GM21528 (cell line): ENCODE data around the gene WWC2.

Experiments
- ATAC-seq: cut with Tn5 transposase; IDR thresholded peaks from one replicate; pipeline ENCODE4 v1.9.1; 2021; ENCODE audit warnings: mild to moderate bottlenecking, moderate library complexity; ENCODE audit not compliant: unreplicated experiment, low FRiP score

WWC2 gene

DNA sequence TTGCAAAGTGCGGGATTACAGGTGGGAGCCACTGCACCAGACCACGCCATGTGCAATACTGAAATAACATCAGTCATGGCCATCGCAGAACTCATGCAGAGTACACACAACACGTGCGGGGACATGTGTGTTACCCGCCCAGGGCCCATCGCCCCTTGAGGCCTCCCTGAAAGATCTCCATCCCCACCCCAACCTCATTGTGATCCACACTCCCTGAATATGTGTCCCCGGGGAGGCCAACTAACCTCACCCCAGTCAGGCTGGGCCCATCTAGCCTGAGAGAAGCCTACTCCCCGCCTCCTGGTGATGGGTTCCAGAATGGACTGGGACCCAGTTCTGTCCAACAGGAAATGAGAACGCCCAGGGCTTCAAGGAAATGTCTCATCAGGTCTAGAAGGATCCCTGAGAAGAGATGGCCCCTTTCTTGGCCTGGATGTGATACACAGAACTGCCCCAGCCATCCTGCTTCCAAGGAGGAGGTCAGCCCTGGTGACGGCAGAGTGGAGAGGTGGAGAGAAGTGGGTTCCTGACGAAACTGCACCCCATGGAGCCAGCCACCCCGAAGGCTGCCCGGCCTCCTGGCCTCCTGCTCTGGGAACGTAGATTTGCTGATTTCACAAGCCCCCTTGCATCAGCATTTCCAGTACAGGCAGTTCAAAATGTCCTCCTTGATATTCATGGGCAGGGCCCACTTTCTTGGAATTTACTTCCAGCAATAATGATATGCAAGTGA lies 245.6 kb downstream of the WWC2 start:
- ATAC-seq = no peak

DNA sequence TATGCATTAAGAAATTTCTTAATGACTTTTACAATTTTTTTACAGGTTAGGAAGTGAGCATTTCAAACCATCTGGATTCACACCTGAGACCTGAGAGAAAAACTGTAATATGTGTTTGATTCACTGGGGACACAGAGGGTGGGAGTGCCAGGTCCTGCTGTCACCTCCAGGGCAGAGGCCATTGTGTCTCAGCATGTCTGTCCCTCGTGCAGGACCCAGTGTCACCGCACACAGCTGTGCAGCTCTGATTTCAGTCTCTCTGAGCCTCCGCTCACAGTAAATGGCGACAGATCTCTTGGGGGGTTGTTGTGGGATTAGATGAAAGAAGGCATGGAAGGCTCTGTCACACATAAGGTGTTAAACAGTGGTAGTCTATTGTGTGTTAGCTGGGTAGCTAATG lies 246.2 kb downstream of the WWC2 start:
- no peak for ATAC-seq

DNA sequence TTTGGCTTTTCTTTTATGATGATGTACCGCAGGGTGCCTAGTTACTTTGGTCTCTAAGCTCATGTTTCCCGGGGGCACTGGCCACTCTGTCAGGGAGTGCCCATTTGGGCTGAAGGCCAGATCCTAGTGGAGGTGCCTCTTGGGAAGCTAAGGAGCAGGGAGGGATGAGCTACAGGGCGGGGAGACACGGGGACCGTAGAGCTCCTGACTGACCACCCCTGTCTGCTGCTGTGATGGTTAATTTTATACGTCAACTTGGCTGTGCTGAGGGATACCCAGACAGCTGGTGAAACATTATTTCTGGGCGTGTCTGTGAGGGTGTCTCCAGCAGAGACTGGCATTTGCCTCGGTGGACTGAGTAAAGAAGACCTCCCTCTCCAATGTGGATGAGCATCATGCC lies 248.1 kb downstream of the WWC2 start:
- ATAC-seq = no peak

DNA sequence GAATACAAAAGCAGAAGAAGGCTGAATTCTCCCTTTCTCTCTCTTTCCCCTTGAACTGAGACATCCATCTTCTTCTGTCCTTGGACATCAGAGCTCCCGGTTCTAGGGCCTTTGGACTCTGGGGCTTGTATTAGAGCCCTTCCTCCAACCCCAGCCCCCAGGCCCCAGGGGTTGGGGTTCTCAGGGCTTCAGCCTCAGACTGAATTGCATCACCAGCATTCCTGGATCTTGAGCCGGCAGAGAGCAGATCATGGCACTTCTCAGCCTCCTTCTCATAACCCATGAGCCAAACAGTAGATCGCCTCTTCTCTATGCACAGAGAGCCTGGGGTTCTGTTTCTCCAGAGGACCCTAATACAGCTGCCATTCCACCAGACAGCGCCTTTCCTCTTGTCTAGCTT lies 248.5 kb downstream of the WWC2 start:
- ATAC-seq = no peak

DNA sequence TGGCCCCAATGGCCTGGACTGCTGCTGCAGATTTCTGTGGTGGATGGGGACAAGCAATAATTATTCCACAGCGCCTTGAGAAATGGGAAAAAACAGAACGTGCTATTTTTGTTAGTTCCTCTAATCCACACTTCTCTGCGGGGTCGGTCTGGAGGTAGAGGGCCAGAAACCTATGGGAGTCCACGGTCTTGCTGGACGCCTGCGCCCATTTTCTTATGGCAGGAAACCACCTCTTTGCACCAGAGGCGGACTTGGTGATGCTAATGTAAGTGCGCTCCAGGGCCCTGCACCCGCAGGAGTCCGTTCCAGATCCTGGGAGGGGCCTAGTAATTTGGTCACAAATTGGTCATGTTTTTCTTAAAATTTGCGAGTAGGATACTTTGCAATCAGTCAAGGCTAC lies 249.1 kb downstream of the WWC2 start:
- no peak for ATAC-seq

DNA sequence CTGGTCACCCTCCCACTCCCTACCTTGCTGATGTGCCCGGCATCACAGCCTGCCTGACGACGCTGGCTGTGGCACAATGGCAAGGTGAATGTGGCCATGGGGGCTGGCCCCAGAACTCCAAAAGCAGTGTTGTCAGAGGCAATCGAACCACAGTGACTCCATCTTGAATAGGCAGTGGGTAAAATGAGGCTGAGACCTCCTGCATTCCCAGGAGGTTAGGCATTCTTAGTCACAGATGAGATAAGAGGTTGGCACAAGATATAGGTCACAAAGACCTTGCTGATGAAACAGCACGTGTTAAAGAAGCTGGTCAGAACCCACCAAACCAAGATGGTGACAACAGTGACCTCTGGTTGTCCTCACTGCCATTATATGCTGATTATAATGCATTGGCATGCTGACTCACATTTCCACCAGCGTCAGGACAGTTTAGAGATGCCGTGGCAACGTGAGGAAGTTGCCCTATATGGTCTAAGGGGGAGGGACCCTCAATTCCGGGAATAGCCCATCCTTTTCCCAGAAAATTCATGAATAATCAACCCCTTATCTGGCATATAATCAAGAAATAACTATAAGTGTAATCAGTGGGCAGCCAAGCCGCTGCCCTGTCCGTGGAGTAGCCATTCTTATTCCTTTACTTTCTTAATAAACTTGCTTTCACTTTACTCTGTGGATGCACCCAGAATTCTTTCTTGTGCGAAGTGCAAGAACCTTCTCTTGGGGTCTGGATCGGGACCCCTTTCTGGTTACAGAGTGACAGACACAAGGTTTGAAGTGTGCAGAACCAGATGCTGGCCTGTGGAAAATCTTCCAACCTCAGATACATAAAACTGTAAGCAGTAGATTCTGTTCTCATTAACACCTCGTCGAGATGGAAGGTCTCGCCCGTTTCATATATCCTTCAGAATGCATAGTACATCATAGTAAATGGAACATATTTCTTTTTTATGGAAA lies 249.9 kb downstream of the WWC2 start:
- no peak for ATAC-seq

DNA sequence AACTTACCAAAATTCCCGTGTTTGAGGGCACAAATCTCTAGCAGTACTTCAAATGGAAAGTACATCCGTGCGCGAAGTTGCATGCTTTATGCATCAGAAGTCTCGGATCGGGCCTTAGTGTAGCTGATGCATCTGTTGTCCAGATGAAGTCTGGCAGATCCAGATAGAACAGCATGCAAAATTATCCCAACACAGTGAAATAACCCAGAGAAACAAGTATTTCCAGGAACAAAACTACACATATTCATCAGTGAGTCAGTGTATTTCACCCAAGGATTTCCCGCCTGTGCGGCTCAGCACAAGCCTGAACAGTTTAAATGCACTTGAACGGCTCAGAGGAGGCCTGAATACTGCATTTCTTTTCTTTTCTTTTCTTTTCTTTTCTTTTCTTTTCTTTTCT lies 250.6 kb downstream of the WWC2 start:
- ATAC-seq = no peak

DNA sequence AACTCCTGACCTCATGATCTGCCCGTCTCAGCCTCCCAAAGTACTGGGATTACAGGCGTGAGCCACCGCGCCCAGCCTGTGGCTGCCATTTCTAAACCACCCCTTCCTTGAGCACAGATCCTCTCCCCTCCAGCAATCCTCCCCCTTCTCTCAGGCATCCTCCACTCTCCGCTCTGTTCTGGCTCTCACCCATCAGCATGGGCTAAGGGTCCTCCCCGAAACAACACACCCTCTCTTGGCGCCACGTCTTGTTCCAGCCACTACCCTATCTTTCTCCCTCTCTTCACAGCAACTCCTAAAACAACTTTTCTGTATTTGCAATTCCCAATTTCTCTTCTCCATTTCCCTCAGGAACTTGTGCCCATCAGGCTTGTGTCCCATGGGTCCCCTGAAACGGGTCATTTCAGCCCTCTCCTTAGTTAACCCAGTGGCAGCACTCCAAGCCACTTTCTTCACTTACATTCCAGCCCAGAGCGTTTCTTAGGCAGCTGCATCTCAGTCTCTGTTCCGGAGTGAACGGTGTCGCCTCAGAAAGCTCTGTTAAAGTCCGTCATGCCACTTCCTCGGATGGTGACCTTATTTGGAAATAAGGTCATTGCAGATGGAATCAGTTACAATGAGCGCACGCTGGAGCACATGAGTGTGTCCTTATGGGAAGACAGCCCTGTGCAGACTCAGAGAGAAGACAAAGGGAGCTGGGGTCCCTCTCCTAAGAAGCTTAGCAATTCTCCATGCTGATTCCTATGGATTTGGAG lies 251.4 kb downstream of the WWC2 start:
- ATAC-seq = no peak

DNA sequence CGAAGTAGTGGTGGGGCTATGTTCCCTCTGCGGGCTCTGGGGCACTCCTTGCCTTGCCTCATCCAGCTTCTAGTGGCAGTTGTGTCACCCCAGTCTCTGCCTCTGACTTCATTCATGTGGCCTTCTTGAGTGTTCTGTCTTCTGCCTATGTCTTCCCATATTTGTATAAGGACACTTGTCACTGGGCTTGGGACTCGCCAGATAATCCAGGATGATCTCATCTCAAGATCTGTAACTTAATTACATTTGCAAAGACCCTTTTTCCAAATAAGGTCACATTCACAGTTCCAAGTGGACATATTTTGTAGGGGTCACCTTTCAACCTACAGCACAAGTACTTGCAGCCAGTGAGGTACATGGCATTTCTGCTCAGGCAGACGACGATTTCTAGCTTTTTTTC lies 253.5 kb downstream of the WWC2 start:
- ATAC-seq = no peak

DNA sequence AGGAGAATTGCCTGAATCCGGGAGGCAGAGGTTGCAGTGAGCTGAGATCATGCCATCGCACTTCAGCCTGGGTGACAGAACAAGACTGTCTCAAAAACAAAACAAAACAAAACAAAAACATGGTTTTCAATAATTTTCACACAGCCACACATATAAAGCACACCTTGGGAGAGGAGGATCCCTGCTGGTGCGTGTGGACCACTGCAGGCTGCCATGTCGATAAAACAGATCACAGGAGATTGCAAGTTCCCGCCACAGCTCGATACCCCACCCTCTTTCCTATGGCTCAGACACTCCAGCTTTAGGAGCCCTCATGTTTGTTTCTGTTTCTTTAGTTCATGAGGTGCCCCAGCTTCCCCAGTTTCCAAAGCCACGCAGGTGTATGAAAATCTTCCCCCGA lies 254.5 kb downstream of the WWC2 start:
- no peak for ATAC-seq

DNA sequence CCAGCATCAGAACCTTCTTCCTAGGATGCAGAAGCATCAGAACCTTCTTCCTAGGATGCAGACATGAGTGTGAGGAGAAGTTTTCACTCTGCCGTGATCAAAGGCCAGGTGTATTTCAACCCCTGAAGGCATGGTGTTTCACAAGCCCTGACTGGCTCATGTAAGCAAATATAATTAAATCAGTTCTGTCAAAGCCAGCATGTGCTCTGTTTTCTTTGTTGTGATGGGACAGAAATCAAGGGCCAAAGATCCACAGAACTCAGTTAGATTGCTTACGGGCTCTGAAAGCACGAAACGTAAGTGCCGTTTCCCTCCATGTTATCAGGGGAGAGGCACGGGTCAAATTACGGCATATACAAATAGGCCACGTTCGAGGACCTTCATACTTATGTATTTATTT lies 255.2 kb downstream of the WWC2 start:
- ATAC-seq = no peak

DNA sequence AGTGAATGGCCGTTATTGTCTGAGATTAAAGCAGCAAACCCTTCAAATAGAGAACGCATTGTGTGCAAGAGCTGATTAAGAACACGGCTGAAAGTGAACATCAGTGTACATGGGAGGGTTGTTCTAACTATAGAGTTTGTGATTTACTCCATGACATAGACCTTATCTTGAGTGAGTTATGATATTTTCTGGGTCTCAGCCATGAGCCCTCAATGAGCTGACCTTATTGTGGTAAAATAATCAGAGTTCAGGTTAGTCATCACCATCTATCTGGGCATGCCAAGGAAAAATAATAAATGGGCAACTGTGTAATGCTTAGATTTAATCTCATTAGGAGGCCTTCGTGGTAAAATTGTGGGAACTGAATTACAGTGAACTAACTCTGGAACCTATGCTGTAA lies 256.3 kb downstream of the WWC2 start:
- no peak for ATAC-seq

DNA sequence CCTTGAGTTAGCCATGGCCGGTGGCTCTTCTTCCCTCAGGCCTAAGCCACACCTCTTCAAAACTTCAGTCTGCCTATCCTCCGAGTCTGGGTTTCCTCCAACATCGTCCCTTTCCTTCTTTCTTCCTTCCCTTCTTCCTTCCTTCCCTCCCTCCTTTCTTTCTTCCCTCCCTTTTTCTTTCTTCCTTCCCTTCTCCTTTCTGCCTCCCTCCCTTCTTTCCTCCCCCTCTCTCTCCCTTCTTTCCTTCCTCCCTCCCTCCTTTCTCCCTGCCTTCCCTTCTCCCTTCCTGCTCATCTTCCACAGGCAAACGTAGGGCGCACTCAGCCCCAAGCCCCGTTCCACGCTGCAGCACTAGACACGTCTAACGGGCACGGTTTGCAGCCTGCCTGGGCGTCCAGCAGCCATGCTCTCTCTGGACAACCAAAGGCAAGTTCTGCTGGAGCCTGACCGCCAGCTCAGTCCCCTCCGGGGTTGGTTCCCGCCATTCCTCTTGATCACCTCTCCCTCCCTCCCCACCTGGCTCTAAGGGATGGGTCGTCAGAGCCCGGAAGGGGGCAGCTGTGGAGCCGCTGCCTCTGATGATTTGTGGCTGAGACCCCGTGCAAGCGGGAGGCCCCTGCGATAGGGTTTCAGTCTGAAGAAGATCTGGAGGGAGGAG lies 257.2 kb downstream of the WWC2 start:
- no peak for ATAC-seq

DNA sequence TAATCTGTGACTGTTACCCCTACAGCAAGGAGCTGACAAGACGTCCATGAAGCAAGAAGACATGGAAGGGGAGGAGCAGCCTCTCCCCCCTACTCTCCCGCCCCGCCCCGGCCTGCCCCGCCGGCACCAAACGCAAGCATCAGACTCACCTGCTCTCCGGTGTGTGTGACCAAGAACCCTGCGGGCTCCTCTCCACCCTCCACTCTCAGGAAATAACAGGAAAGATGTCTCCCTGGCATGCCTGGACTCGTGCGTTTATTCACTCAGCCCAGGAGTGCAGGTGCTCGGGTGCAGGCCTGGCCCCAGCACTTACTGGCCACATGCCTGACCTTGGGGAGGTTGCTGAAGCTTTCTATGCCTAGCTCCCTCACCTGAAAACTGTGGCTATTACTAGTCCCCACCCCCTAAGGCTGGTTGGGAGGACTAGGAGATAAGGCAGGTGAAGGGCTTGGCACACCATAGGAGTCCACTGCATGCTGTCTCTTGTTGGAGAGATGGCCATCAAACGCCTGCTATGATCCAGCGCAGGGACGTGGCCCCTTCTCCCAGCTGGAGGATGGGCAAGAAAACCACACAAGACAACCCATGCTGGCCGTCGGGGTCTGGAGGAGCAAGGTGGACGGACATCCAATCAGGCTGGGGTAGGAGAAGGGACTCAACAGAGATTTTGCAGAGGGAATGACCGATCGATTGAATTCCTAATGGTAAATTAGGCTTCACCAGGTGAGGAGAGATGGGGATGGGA lies 258.0 kb downstream of the WWC2 start:
- ATAC-seq = no peak

DNA sequence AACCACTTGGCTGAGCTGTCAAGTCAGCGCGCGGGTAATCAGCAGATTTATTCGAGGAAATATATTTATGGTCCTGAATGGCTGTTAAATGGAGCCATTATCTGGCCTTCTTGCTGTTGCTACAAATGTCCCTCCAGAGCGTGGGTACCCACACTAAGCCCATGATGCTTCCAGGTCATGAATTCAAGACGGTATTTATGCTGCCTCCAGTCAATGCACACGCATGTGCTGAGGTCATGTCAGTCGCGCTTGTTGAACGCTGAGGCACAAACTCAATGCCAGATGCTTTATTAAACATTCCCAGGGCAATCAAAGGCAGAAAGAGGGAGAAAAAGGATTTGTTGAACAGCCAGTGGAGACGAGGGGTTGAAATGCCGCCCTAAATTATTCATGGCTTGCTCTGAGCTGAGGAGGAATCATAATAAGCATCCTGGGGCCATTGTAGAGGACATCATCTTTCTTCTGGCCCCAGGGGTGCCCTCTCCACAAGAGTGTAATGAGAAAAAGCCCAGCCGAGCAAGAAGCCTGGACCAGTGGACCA lies 259.2 kb downstream of the WWC2 start:
- ATAC-seq = no peak

DNA sequence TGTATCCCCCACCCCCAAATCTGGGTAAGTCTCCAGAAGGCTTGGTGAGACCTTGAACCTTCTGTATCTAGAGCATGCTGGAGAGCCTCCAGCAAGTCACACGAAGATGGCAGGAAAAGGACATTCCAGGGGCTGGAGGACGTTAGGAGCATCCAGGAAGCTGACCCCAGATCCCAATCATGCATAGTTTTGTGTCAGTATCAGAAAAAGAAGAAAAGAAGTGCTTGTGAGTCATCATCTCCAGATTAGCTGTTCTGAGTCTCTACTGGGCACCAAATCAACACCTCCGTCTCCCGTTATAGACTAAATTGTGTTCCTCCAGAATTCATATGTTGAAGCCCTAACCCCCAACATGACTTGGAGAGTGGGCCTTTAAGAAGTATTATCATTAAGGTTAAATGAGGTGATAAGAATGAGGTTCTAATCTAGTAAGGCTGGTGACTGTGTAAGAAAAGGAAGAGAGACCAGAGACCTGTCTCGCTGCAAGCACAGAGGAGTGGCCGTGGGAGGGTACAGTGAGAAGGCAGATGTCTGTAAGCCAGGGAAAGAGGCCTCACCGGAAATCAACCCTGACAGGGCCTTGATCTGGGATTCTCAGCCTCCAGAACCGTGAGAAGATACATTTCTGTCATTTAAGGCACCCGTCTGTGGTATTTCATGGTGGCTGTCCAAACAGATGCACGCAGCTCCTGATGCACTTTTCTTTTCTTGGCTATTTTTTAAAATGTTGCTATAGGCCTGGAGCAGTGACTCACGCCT lies 261.3 kb downstream of the WWC2 start:
- ATAC-seq = no peak

DNA sequence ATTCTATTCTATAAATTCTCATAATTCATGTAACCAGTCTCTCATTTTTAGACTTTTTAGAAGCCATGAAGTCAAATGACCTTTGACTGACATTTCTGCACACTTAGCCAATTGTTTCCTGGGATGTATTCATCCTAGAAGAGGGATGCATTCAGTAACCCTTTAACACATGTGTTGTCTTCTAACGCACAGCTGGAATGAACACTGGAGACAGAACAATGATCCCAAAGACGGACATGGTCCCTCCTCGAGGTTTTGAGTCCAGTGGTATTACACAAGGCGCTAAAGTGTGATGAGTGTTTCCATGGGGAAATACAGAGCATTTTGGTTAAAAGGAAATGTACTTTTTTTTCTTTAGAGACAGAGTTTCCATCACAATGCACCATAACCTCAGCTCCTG lies 263.0 kb downstream of the WWC2 start:
- no peak for ATAC-seq

DNA sequence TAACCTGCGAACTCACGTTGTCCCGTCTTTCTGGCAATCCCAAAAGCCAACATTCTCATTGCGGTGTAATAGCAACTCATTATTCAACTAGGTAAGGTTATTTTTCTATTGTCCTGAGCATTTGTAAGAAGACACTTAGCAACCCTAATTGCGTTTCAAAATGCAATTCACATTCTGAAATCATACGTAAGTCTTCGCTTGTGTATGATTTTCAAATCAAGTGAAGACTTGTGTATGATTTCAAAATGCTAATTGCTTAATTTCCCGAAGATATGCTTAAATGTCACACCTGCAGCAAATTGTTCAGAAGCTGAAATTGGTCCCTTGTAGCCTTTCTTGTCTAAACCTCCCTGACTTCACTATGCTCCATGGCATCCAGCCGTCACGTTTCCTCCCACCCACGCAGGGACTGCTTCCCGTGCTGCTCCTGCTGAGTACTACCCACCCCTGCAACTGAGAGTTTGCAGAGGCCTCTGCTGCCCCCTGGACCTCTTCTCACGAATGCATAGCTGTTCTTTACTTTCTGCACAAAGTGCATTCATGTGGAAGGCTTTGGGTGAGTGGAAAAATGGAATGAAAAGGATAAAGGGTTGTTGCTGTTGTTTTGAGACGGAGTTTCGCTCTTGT lies 264.0 kb downstream of the WWC2 start:
- no peak for ATAC-seq

DNA sequence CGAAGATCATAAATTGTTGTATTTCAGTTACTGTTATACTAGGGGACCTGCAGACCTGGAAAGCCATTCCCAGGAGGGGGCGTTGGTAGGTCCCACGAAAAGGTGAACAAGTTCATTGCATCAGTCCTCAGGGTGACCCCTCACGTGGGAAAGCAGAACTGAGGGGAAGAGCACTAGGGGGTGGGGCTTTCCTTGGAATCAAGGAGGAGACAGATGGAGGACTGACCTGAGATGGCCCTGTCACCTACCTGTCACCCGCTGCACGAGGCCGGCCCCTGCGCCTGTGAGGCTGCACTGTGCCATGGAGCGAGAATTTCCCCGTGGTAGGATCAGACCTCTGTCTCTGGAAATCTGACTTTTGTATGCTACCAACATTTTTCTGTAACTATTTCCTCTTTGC lies 265.0 kb downstream of the WWC2 start:
- no peak for ATAC-seq
